Measurements from ENCODE around the gene RAPGEF6.

DNA sequence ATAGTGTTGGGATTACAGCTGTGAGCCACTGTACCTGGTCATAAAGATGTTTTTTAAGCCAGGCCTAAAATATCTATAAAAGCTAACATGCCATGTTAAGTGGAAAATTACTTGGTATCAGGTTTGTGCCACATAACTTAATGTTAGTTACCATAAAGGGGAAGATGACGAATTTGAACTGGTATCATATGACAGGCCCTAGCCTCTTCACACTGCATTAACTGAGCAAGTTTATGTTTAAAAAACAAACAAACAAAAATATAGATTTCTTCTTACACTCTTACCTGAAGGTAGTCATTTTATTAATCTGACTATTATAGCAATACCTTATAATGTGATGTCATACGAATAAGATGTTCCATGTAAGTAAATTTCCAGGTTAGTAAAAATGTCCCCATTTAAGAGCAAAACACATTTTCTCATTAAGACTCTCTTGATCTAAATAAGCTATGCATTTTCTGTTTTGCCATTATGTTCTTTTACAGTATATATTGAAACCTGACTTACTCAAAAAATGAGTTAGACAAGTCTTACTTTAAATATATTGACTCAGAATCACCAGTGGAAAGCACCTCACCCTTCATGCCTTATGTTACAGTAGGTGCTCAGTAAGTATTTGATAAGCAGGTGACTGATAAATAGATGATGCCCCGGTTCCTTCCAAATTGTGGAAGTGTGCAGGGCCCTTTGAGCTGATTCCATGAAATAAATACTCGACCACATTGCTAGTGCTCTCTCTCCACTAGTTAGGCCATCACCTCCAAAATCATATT is 245.7 kb downstream of the RAPGEF6 start:
- TF ChIP-seq, protein P1, sequence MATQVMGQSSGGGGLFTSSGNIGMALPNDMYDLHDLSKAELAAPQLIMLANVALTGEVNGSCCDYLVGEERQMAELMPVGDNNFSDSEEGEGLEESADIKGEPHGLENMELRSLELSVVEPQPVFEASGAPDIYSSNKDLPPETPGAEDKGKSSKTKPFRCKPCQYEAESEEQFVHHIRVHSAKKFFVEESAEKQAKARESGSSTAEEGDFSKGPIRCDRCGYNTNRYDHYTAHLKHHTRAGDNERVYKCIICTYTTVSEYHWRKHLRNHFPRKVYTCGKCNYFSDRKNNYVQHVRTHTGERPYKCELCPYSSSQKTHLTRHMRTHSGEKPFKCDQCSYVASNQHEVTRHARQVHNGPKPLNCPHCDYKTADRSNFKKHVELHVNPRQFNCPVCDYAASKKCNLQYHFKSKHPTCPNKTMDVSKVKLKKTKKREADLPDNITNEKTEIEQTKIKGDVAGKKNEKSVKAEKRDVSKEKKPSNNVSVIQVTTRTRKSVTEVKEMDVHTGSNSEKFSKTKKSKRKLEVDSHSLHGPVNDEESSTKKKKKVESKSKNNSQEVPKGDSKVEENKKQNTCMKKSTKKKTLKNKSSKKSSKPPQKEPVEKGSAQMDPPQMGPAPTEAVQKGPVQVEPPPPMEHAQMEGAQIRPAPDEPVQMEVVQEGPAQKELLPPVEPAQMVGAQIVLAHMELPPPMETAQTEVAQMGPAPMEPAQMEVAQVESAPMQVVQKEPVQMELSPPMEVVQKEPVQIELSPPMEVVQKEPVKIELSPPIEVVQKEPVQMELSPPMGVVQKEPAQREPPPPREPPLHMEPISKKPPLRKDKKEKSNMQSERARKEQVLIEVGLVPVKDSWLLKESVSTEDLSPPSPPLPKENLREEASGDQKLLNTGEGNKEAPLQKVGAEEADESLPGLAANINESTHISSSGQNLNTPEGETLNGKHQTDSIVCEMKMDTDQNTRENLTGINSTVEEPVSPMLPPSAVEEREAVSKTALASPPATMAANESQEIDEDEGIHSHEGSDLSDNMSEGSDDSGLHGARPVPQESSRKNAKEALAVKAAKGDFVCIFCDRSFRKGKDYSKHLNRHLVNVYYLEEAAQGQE (IDR thresholded peaks at IDR 0.05; ENCODE audit: insufficient read depth in 1 of 2, low read depth in 2 of 2, low read length in 2 of 2): no peak
- no peak for TF ChIP-seq TAF1 (IDR thresholded peaks at IDR 0.05; ENCODE audit: borderline replicate concordance, insufficient read depth, low read length)
- TF ChIP-seq POLR2AphosphoS5 (IDR thresholded peaks at IDR 0.05; ENCODE audit: low read depth, low read length): no peak

Measured in PFSK-1 (cell line).